AG08396 (cell line): ENCODE results near the gene GPHA2.

ENCODE experiments used
- DNase-seq: peaks from one replicate; pipeline ENCODE4 v3.0.0; 2012; ENCODE audit warnings: low spot score, mixed read lengths

The GPHA2 gene

GRCh38 chr11:64891215-64891848 lies 44.4 kb downstream of the GPHA2 start:
- DNase-seq: no peak

- no peak for DNase-seq
Measured at GRCh38 chr11:64890522-64890939, 45.2 kb downstream of the GPHA2 start.

DNA sequence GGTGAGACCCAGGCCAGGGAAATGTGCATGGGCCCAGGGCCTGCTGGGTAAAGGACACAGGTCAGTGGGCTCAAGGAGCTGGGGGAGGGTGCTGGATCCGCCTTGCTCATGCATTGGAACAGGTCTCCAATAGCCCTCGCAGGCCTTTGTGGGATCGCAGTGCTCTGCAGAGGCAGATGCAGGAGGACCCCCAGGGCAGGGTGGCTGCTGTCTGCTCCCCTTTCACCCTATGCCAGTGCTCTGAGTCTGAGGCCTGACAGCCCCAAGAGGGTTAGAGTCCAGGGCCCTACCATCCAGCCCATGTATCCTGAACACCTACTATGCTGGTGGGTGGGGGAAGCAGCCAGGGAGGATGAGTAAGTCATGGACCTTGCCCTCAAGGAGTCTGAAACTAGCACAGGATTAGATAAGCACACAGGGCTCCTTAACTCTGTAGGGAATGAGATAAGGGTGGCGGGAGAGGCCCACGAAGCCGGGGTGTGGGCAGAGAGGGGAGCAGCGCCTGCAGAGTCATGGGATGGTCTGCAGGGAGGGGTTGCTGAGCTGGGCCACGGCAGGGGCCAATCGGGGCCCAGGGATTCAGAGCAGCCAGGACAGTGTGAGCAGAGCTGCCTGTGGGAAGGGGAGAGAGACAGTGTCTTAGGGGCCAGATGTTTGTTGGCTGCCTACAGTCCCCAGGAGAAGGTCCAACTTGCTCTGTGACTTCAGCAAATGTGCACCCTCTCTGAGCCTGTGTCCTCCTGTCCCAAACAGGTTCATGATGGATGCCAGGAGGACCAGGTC lies 46.8 kb downstream of the GPHA2 start:
- DNase-seq: no peak

DNA sequence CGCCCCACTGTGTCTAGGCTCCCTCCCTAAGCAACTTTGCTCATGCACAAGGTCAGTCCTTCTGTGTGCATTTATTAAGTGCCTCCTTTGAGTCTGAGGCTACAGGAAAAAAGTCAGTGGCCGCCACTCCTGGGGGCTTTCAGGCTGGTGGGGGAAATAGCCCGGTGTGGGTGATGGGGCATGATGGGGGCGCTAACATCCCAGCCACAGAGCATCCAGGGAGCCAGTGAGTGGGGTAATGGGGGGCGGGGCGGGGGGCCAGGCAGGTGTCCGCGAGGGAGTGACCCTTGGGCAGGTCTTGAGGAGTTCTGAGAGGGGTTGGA lies 47.3 kb downstream of the GPHA2 start:
- no peak for DNase-seq

DNA sequence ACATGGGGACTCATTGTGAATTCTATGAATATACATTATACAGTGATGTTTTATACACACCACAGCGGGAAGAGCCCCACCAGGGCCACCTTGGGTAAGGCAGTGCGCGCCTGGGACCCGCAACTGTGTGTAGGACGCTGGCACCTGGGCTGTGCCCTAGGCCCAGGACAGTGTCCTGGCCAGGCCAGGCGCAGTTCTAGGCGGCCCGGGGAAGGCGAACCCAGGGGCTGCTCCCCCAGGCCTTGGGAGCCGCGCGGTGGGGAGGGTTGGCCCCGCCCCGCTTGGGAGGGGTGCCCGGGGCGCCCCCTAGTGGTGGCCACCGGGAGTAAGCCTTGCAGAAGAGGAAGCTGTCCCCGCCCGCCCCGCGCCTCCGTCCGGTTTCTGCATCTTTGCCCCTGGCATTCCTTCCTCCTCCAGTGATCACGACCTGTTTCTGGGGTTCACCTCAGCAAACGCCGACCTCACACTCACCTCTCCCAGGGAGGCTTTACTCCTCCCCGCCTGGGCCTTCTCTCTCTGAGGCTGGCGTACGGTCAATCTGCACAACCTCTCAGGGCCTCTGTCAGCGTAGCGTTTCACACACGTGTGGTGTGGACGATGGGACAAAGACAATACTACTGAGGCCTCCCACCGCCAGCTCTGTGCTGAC lies 47.8 kb downstream of the GPHA2 start:
- peak; percentile 90 for DNase-seq

DNA sequence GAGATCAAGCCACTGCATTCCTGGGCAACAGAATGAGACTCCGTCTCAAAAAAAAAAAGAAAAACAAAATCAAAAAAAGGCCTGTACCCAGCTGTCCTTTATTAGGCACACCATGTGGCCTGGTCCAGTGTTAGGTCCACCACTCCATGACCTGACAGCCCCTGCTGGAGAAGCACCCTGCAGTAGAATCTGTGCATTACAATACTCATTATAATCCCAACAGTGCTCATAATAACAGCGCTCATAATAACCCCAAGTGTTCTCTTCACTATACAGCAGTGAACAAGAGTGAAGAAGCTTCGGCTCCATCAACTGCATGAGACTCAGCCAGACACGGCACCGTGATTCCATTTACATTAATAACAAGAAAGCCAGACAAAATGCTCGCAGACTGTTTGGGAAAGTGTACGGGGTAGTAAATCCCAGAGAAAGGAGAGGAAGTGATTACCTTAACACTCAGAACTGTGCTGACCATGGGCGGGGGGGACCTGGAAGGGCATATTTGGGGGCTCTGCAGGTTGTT lies 48.4 kb downstream of the GPHA2 start:
- no peak for DNase-seq

DNA sequence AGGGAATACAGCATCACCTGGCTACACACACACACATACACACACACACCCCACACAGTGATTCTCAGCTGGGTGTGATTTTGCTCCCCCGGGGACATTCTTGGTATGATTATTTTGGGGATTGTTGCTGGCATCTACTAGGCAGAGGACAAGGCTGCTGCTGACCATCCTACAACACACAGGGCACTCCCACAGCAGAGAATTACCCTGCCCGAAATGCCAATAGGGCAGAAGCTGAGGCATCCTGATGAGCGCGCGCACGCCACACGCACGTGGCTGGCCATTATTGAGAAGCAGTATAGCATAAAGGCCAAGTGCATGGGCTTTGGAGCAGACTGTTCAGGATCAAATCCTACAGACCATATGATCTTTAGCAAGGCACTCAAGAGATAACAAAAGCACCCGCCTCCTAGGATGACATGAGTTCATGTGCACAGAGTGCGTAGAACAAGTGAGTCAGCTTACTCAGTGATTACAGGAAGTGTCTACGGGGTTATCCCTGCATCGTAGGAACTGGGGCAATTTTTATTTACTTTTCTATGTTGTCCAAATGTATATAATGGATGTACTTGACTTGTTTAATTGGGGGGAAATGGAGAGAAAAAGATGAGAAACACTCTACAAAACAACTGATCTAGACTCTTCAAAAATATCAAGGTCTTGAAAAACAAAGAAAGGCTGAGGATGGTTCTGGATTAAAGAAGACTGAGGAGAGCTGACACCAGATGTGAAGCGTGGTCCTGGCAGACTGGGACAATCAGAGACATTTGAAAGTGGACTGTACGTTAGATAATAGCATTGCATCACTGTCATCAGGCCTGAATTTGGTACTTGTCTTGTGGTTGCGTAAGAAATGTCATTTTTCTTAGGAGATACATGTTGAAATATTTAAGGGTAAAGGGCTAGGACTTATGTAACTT lies 50.1 kb downstream of the GPHA2 start:
- DNase-seq: no peak
